Pancreas (tissue), 10 donors: ENCODE measurements around the gene SOCS2. TPM values are rescaled to one million over a fixed set of nuclear protein-coding genes. Genes with fewer than 3 reads are reported as not detected.

Source experiments
- ATAC-seq, 4 donors: fragments of 200-7000 bp; cut with Tn5 transposase; one replicate each; pipeline versions ENCODE4 v1.8.0 to v1.9.1; 2020; ENCODE audit warnings: mild to moderate bottlenecking in 4 of 4, moderate library complexity in 4 of 4
- DNase-seq, 6 donors: peaks; one replicate each; pipeline ENCODE4 v3.0.0-alpha.2; 2020
- FAIRE-seq: peaks from 2 replicates; lab custom pipeline; 2012; peaks lifted over from hg19 to GRCh38; lab: Jason Lieb, UNC
- H3K27ac ChIP-seq, 4 donors: fragments of 200-600 bp; sonication (generic); 1 replicate in 3 of 4; 2 replicates in 1 of 4; pipeline versions ENCODE4 v1.5.0 to v1.8.0; 2020
- H3K27me3 ChIP-seq, 4 donors: fragments of 200-600 bp; one replicate each; pipeline ENCODE4 v1.8.0; 2021
- H3K36me3 ChIP-seq, 3 donors: fragments of 200-600 bp; sonication (generic) in 1 of 3; one replicate each; pipeline versions ENCODE4 v1.5.0 to v1.8.0; 2020 to 2021
- H3K4me1 ChIP-seq, 3 donors: fragments of 200-600 bp; one replicate each; pipeline ENCODE4 v1.8.0; 2021
- H3K4me3 ChIP-seq, 4 donors: fragments of 200-600 bp; sonication (generic) in 2 of 4; one replicate each; pipeline versions ENCODE4 v1.5.0 to v1.8.0; 2020 to 2021
- H3K9me3 ChIP-seq, 4 donors: fragments of 200-600 bp; one replicate each; pipeline ENCODE4 v1.8.0; 2021
- CTCF ChIP-seq, 4 donors: fragments of 200-600 bp; sonication (generic) in 3 of 4; IDR thresholded peaks; one replicate each; pipeline versions ENCODE4 v1.5.0 to v1.8.0; 2021; ENCODE audit warnings: antibody characterized with exemption in 4 of 4
- WGBS, 2 donors: extraction: QIAGEN DNeasy Blood & Tissue Kit; methylation state at CpG; one replicate each; pipeline ENCODE4 v1.1.7; 2013; 5-methylcytosine and 5-hydroxymethylcytosine counted together
- intact Hi-C, 3 donors: fragments of 100-400 bp; cut with DNase I; formaldehyde crosslinking; loops; one replicate each; pipeline versions ENCODE4 v1.11.1 to v1.14.2; 2022
- polyA plus RNA-seq, 2 donors: library from polyadenylated mRNA; stranded (reverse); fragments of 200-250 nt; gene quantifications; one replicate each; pipeline ENCODE4 v1.2.3, GENCODE V29; 2013
- total RNA-seq, 6 donors: library from RNA; stranded (reverse); fragmentation: NEBNext Ultra II Directional in 4 of 6; extraction: Animal tissue kit (Norgen Biotek cat#: 25700) in 4 of 6; gene quantifications; one replicate each; pipeline versions ENCODE4 v1.2.1 to v1.2.4, GENCODE V29; 2021 to 2023
- donor health status: healthy with polysubstance abuse.
- donor health status: DM: no; HTN: no; CAD: no; lungs with moderate emphysema.
- donor health status: DM: no; HTN: no; CAD: no.
- donor health status: control.
- donor health status: control.
- donor health status: Bipolar disorder and iron deficiency.
- donor health status: DM: yes; HTN: yes; CAD: no.
- donor health status: DM: no; HTN: no; CAD: no.
- donor health status: DM: no; HTN: no; CAD: no.
- donor health status: DM: yes; HTN: yes; CAD: no.

Gene SOCS2
- total RNA-seq (1 to 10 TPM; 3.2 to 6.1 (median 5.4) TPM), polyA plus RNA-seq (10 to 100 TPM in 1 of 2 donors, 1 to 10 TPM in 1; 9.0 to 14.8 TPM)

GRCh38 chr12:93571925-93572711, at the start of gene SOCS2:
Gene SOCS2, plus strand, starts transcription at chr12:93572675. Its CDS starts 223 bp downstream, at chr12:93572898.
- Histone ChIP-seq H3K4me1 (no peaks in the 10 kb centered on the region), H3K9me3 (no peaks in the 10 kb centered on the region), H3K27ac (peak within 1 kb of the TSS; percentile 81 to 85 (median 83)), H3K27me3 (no peaks in the 10 kb centered on the region), H3K4me3 (peak within 1 kb of the TSS; percentile 66 to 79 (median 72)), H3K36me3 (no peaks in the 10 kb centered on the region)
- DNase-seq = peak in 5 of 6 donors; percentile 32 to 77 (median 44)
- no peak for TF ChIP-seq CTCF (IDR thresholded peaks at IDR 0.05)
- FAIRE-seq = no peak
- peak in 3 of 4 donors; percentile 1 to 2 (median 2) for ATAC-seq
- intact Hi-C loops = no loop called here
- 1% methylated on average over 46 to 59 of the region's 59 CpGs for WGBS, 2 donors

GRCh38 chr12:93524386-93525133, 47.9 kb upstream of the SOCS2 start:
- intact Hi-C loops = no loop called here
- no peaks in the 10 kb centered on the region for H3K9me3 ChIP-seq
- no peak overlapping the region for H3K27ac ChIP-seq
- WGBS, 2 donors = 54 to 59% methylated on average over 10 of the region's 10 CpGs
- no peaks in the 10 kb centered on the region for H3K4me1 ChIP-seq
- no peaks in the 10 kb centered on the region for H3K27me3 ChIP-seq
- H3K4me3 ChIP-seq = no peak overlapping the region
- no peak for DNase-seq
- H3K36me3 ChIP-seq = no peaks in the 10 kb centered on the region
- FAIRE-seq = no peak
- TF ChIP-seq CTCF (IDR thresholded peaks at IDR 0.05) = no peak
- ATAC-seq = no peak

- no peak for DNase-seq
- no peak for TF ChIP-seq CTCF (IDR thresholded peaks at IDR 0.05)
- ATAC-seq = peak in 1 of 4 donors; percentile 50
Measured at GRCh38 chr12:93526786-93527428, 45.6 kb upstream of the SOCS2 start.

GRCh38 chr12:93530358-93530757, 42.1 kb upstream of the SOCS2 start:
- no peak for DNase-seq
- Histone ChIP-seq H3K27ac (peak overlapping the region in 1 of 4 donors; percentile 22), H3K4me3 (no peak overlapping the region), H3K36me3 (no peaks in the 10 kb centered on the region), H3K4me1 (no peaks in the 10 kb centered on the region), H3K27me3 (no peaks in the 10 kb centered on the region), H3K9me3 (no peaks in the 10 kb centered on the region)
- intact Hi-C loops = no loop called here
- ATAC-seq = peak in 1 of 4 donors; percentile 18
- WGBS, 2 donors = 41 to 45% methylated on average over 5 of the region's 5 CpGs
- no peak for TF ChIP-seq CTCF (IDR thresholded peaks at IDR 0.05)
- no peak for FAIRE-seq

More at GRCh38 chr12:93526786-93527428, 45.6 kb upstream of the SOCS2 start:
- no peak for FAIRE-seq
- intact Hi-C loops = no loop called here
- H3K9me3 ChIP-seq = no peaks in the 10 kb centered on the region
- H3K27me3 ChIP-seq = no peaks in the 10 kb centered on the region
- WGBS, 2 donors = 56 to 65% methylated on average over 4 of the region's 4 CpGs
- H3K4me3 ChIP-seq = no peak overlapping the region
- no peaks in the 10 kb centered on the region for H3K4me1 ChIP-seq
- no peak overlapping the region for H3K27ac ChIP-seq
- no peaks in the 10 kb centered on the region for H3K36me3 ChIP-seq
